Measurements from ENCODE around the gene COP1. TPM values are rescaled to one million over a fixed set of nuclear protein-coding genes. Genes with fewer than 3 reads are reported as not detected.
"Not testable (repeated sequence)": the region's sequence is repeated elsewhere in the genome, so short reads cannot be mapped to it uniquely, and the experiment has no call there.

The COP1 gene
- total RNA-seq, 4 donors from 2014 or later = 37.7 to 51.4 (median 44.8) TPM

GRCh38 chr1:176029609-176030008, 177.5 kb downstream of the COP1 start:
- H3K36me3 ChIP-seq = peaks cover 3 to 26% of the 10 kb centered on the region in 2 donors
- no peak overlapping the region for H3K4me3 ChIP-seq
- WGBS, 2 donors (ENCODE audit: low coverage in 1 of 2) = 100% methylated on average over 2 of the region's 2 CpGs
- no peak for ATAC-seq
- no peak for TF ChIP-seq POLR2AphosphoS5 (IDR thresholded peaks at IDR 0.05)
- no peak for TF ChIP-seq POLR2A (IDR thresholded peaks at IDR 0.05)
- H3K4me1 ChIP-seq = peaks cover 0 to 6% (median 0%) of the 10 kb centered on the region in 3 donors
- H3K9me3 ChIP-seq = no peaks in the 10 kb centered on the region
- H3K27me3 ChIP-seq = no peaks in the 10 kb centered on the region
- no peak overlapping the region for H3K27ac ChIP-seq

- Histone ChIP-seq H3K4me1 (peaks cover 0 to 2% (median 0%) of the 10 kb centered on the region in 3 donors), H3K27me3 (no peaks in the 10 kb centered on the region), H3K4me3 (no peak overlapping the region), H3K9me3 (no peaks in the 10 kb centered on the region), H3K36me3 (peaks cover 3 to 26% of the 10 kb centered on the region in 2 donors), H3K27ac (no peak overlapping the region)
- ATAC-seq = no peak
- no peak for TF ChIP-seq POLR2A (IDR thresholded peaks at IDR 0.05)
- TF ChIP-seq EP300 (IDR thresholded peaks at IDR 0.05) = no peak
- no peak for TF ChIP-seq POLR2AphosphoS5 (IDR thresholded peaks at IDR 0.05)
- no peak for TF ChIP-seq CTCF (IDR thresholded peaks at IDR 0.05)
These were observed 177.9 kb downstream of the COP1 start for GRCh38 chr1:176029155-176029554.

- not testable (repeated sequence) for H3K9me3 ChIP-seq, H3K27ac ChIP-seq, ATAC-seq, H3K4me1 ChIP-seq, H3K4me3 ChIP-seq, H3K27me3 ChIP-seq
- WGBS, 2 donors (ENCODE audit: low coverage in 1 of 2) = 76 to 93% methylated on average over 2 to 4 of the region's 4 CpGs
- H3K36me3 ChIP-seq = peaks cover 3 to 26% of the 10 kb centered on the region in 2 donors
These were observed 179.2 kb downstream of the COP1 start for GRCh38 chr1:176027934-176028333.

GRCh38 chr1:176022574-176022973, 184.5 kb downstream of the COP1 start:
- no peak overlapping the region for H3K27ac ChIP-seq
- no peaks in the 10 kb centered on the region for H3K9me3 ChIP-seq
- TF ChIP-seq POLR2AphosphoS5 (IDR thresholded peaks at IDR 0.05) (no peak), EP300 (IDR thresholded peaks at IDR 0.05) (no peak), CTCF (IDR thresholded peaks at IDR 0.05) (no peak), POLR2A (IDR thresholded peaks at IDR 0.05) (no peak)
- 80 to 84% methylated on average over 3 of the region's 3 CpGs for WGBS, 2 donors (ENCODE audit: low coverage in 1 of 2)
- H3K27me3 ChIP-seq = no peaks in the 10 kb centered on the region
- no peak overlapping the region for H3K4me3 ChIP-seq
- H3K36me3 ChIP-seq = peaks cover 3 to 32% of the 10 kb centered on the region in 2 donors
- no peak for ATAC-seq
- H3K4me1 ChIP-seq = no peaks in the 10 kb centered on the region

GRCh38 chr1:176017722-176018121, 189.4 kb downstream of the COP1 start:
- TF ChIP-seq CTCF (IDR thresholded peaks at IDR 0.05) (no peak), POLR2AphosphoS5 (IDR thresholded peaks at IDR 0.05) (no peak), EP300 (IDR thresholded peaks at IDR 0.05) (no peak), POLR2A (IDR thresholded peaks at IDR 0.05) (no peak)
- Histone ChIP-seq H3K36me3 (peaks cover 0 to 23% of the 10 kb centered on the region in 2 donors), H3K27ac (no peak overlapping the region), H3K4me3 (no peak overlapping the region), H3K4me1 (no peaks in the 10 kb centered on the region), H3K27me3 (no peaks in the 10 kb centered on the region), H3K9me3 (no peaks in the 10 kb centered on the region)
- ATAC-seq = no peak
- whole genome bisulfite sequencing, 2 donors (ENCODE audit: low coverage in 1 of 2) = 90 to 92% methylated on average over 4 of the region's 4 CpGs

GRCh38 chr1:176009951-176010350, 197.1 kb downstream of the COP1 start:
- Histone ChIP-seq H3K4me3 (no peak overlapping the region), H3K27me3 (no peaks in the 10 kb centered on the region), H3K9me3 (no peaks in the 10 kb centered on the region), H3K4me1 (no peaks in the 10 kb centered on the region), H3K27ac (no peak overlapping the region), H3K36me3 (peaks cover 0 to 26% of the 10 kb centered on the region in 2 donors)
- 93 to 100% methylated on average over 2 of the region's 2 CpGs for WGBS, 2 donors (ENCODE audit: low coverage in 1 of 2)
- TF ChIP-seq EP300 (IDR thresholded peaks at IDR 0.05) (no peak), CTCF (IDR thresholded peaks at IDR 0.05) (no peak), POLR2AphosphoS5 (IDR thresholded peaks at IDR 0.05) (no peak), POLR2A (IDR thresholded peaks at IDR 0.05) (no peak)
- no peak for ATAC-seq

- H3K4me1 ChIP-seq, H3K27ac ChIP-seq, H3K27me3 ChIP-seq, H3K4me3 ChIP-seq, H3K9me3 ChIP-seq, ATAC-seq: not testable (repeated sequence)
- H3K36me3 ChIP-seq = peaks cover 0 to 22% of the 10 kb centered on the region in 2 donors
- WGBS, 2 donors (ENCODE audit: low coverage in 1 of 2) = 91 to 96% methylated on average over 3 to 8 of the region's 28 CpGs
These were observed 199.2 kb downstream of the COP1 start for GRCh38 chr1:176007756-176008389.

GRCh38 chr1:175994660-175995059, 212.4 kb downstream of the COP1 start:
- H3K9me3 ChIP-seq, ATAC-seq, H3K27me3 ChIP-seq, H3K36me3 ChIP-seq, H3K4me3 ChIP-seq, H3K4me1 ChIP-seq, H3K27ac ChIP-seq: not testable (repeated sequence)
- WGBS, 2 donors (ENCODE audit: low coverage in 1 of 2) = 100% methylated on average over 1 of the region's 1 CpG; no CpG with 5 or more reads in 1 of the 2 donors

GRCh38 chr1:175992825-175993224, 214.3 kb downstream of the COP1 start:
- H3K9me3 ChIP-seq, H3K4me3 ChIP-seq, H3K27me3 ChIP-seq, H3K27ac ChIP-seq, H3K4me1 ChIP-seq, ATAC-seq: not testable (repeated sequence)
- no CpG with 5 or more reads among the region's 8 CpGs for WGBS, 2 donors (ENCODE audit: low coverage in 1 of 2)
- peaks cover 0 to 18% of the 10 kb centered on the region in 2 donors for H3K36me3 ChIP-seq
